HepG2 (cell line): Measurements from ENCODE around the gene CSNK1D. TPM values are rescaled to one million over a fixed set of nuclear protein-coding genes. Genes with fewer than 3 reads are reported as not detected.
A peak's percentile ranks its signal among the peaks of the same experiment; 100 is the strongest.

Experiments
- ATAC-seq: fragments of 200-7000 bp; cut with Tn5 transposase; 3 replicates; pipeline ENCODE4 v1.9.1; 2020; ENCODE audit warnings: mild to moderate bottlenecking, moderate library complexity
- BruUV-seq: library from RNA; stranded (reverse); fragments of 400-500 nt; replicated peaks from 2 replicates; lab custom pipeline; 2021; lab: Mats Ljungman, UMichigan
- CTCF ChIA-PET: fragments of 300-600 bp; formaldehyde crosslinking; extraction: SDS; loops from one replicate; lab custom pipeline; 2021; ENCODE audit warnings: low total read pairs, inconsistent platforms, low intra/inter-chr PET ratio; lab: Yijun Ruan, JAX
- POLR2A ChIA-PET: fragments of 350-600 bp; sonication (Branson Sonifier 250); formaldehyde crosslinking; loops from one replicate; lab custom pipeline; 2020; ENCODE audit warnings: antibody characterized with exemption, inconsistent platforms; lab: Yijun Ruan, JAX
- DNase-seq: peaks from one replicate; pipeline ENCODE4 v3.0.0-alpha.2; 2015; ENCODE audit warnings: low spot score
- FAIRE-seq: peaks from 3 replicates; lab custom pipeline; 2011; peaks lifted over from hg19 to GRCh38; lab: Jason Lieb, UNC
- H2AFZ ChIP-seq: one replicate; pipeline ENCODE4 v1.6.1; 2011; ENCODE audit warnings: low read length, inconsistent platforms
- H3K27ac ChIP-seq: fragments of 300-600 bp; 3 replicates; pipeline ENCODE4 v1.8.0; 2011; ENCODE audit warnings: mixed run types, mild to moderate bottlenecking, mixed read lengths, low read length, inconsistent platforms; ENCODE audit not compliant: insufficient read depth; ENCODE audit errors: extremely low read length
- H3K27me3 ChIP-seq, 2 experiments: fragments of 200-600 bp in 1 of 2; 2 replicates in 1 of 2; 3 replicates in 1 of 2; pipeline versions ENCODE4 v1.6.0 to v1.8.0; 2011; ENCODE audit warnings: low read length in 2 of 2, mild to moderate bottlenecking in 2 of 2, moderate library complexity in 2 of 2, inconsistent platforms in 1 of 2; ENCODE audit not compliant: insufficient read depth in 2 of 2, control insufficient read depth in 1 of 2
- H3K36me3 ChIP-seq, 2 experiments: fragments of 200-600 bp in 1 of 2; replicated peaks in 1 of 2; 2 replicates in 1 of 2; 3 replicates in 1 of 2; pipeline versions ENCODE4 v1.5.1 to v1.8.0; 2011; ENCODE audit warnings: low read length in 2 of 2, inconsistent platforms in 1 of 2; ENCODE audit not compliant: insufficient read depth in 2 of 2, control insufficient read depth in 1 of 2
- H3K4me1 ChIP-seq: 2 replicates; pipeline ENCODE4 v1.5.1; 2012; ENCODE audit warnings: low read length, inconsistent platforms; ENCODE audit not compliant: insufficient read depth
- H3K4me2 ChIP-seq: 2 replicates; pipeline ENCODE4 v1.6.0; 2011; ENCODE audit warnings: low read depth, low read length, inconsistent platforms
- H3K4me3 ChIP-seq, 3 experiments: fragments of 200-600 bp in 1 of 3; sonication (generic), shearing (Covaris generic) in 1 of 3; replicated peaks in 1 of 3; 2 replicates each; pipeline ENCODE4 v1.5.1; 2011 to 2016; ENCODE audit warnings: low read length in 3 of 3, inconsistent platforms in 2 of 3, low read depth in 2 of 3, mild to moderate bottlenecking in 2 of 3, control low read depth in 1 of 3, mixed read lengths in 1 of 3; ENCODE audit not compliant: insufficient read depth in 1 of 3
- H3K79me2 ChIP-seq: one replicate; pipeline ENCODE4 v1.6.1; 2011; ENCODE audit warnings: low read length, inconsistent platforms; ENCODE audit not compliant: insufficient read depth
- H3K9ac ChIP-seq: 2 replicates; pipeline ENCODE4 v1.6.0; 2011; ENCODE audit warnings: mild to moderate bottlenecking, low read depth, low read length, inconsistent platforms; ENCODE audit not compliant: insufficient read depth
- H3K9me3 ChIP-seq: 2 replicates; pipeline ENCODE4 v1.5.1; 2012; ENCODE audit warnings: mild to moderate bottlenecking, low read length
- H4K20me1 ChIP-seq: 2 replicates; pipeline ENCODE4 v1.6.0; 2011; ENCODE audit warnings: inconsistent platforms, mild to moderate bottlenecking, low read length, moderate library complexity; ENCODE audit not compliant: insufficient read depth
- AGO2 ChIP-seq: fragments of 200-400 bp; formaldehyde crosslinking; optimal IDR thresholded peaks from 2 replicates; pipeline ENCODE3; 2017; ENCODE audit warnings: mild to moderate bottlenecking, low read depth, low read length, moderate library complexity
- ATM ChIP-seq: fragments of 450-650 bp; IDR thresholded peaks from 2 replicates; pipeline ENCODE4 v1.7.1; 2017; ENCODE audit warnings: mild to moderate bottlenecking, borderline replicate concordance
- CHCHD3 ChIP-seq: sonication (generic); formaldehyde crosslinking; IDR thresholded peaks from 2 replicates; pipeline ENCODE4 v1.8.0; 2022; ENCODE audit warnings: mild to moderate bottlenecking, missing genetic modification reagents, moderate library complexity
- DNMT1 ChIP-seq: sonication (generic); formaldehyde crosslinking; IDR thresholded peaks from 2 replicates; pipeline ENCODE4 v1.5.1; 2020; ENCODE audit warnings: mild to moderate bottlenecking, missing genetic modification reagents
- FOXA3 ChIP-seq: IDR thresholded peaks from 2 replicates; pipeline ENCODE4 v1.6.1; 2016; ENCODE audit warnings: missing genetic modification reagents, missing compliant biosample characterization
- HOXA3 ChIP-seq: sonication (generic); formaldehyde crosslinking; IDR thresholded peaks from 2 replicates; pipeline ENCODE4 v1.5.0; 2020; ENCODE audit warnings: missing genetic modification reagents
- MYC ChIP-seq: sonication (generic); formaldehyde crosslinking; IDR thresholded peaks from 2 replicates; pipeline ENCODE4 v1.9.0; 2021; ENCODE audit warnings: missing genetic modification reagents, borderline replicate concordance
- PHF20 ChIP-seq: sonication (generic); formaldehyde crosslinking; IDR thresholded peaks from 2 replicates; pipeline ENCODE4 v1.5.0; 2020; ENCODE audit warnings: mild to moderate bottlenecking, missing genetic modification reagents
- PRPF4 ChIP-seq: fragments of 200-400 bp; formaldehyde crosslinking; IDR thresholded peaks from 2 replicates; pipeline ENCODE4 v1.6.1; 2016; ENCODE audit warnings: low read length, low read depth; ENCODE audit not compliant: poor library complexity, severe bottlenecking
- TEAD3 ChIP-seq: optimal IDR thresholded peaks from 2 replicates; pipeline ENCODE3; 2016; ENCODE audit warnings: borderline replicate concordance
- ZFY ChIP-seq: sonication (generic); formaldehyde crosslinking; IDR thresholded peaks from 2 replicates; pipeline ENCODE4 v1.4.0; 2020; ENCODE audit warnings: missing genetic modification reagents
- ZNF121 ChIP-seq: sonication (generic); formaldehyde crosslinking; IDR thresholded peaks from 2 replicates; pipeline ENCODE4 v1.5.0; 2020; ENCODE audit warnings: mild to moderate bottlenecking, missing genetic modification reagents
- ZNF260 ChIP-seq: sonication (generic); formaldehyde crosslinking; IDR thresholded peaks from 2 replicates; pipeline ENCODE4 v1.4.0; 2020; ENCODE audit warnings: missing genetic modification reagents, low read depth, mild to moderate bottlenecking, borderline replicate concordance
- ZNF619 ChIP-seq: sonication (generic); formaldehyde crosslinking; IDR thresholded peaks from 2 replicates; pipeline ENCODE4 v1.4.0; 2020; ENCODE audit warnings: mild to moderate bottlenecking, missing genetic modification reagents
- ZNF746 ChIP-seq: sonication (generic); formaldehyde crosslinking; IDR thresholded peaks from 2 replicates; pipeline ENCODE4 v1.8.0; 2022; ENCODE audit warnings: mild to moderate bottlenecking, missing genetic modification reagents
- ZNF747 ChIP-seq: sonication (generic); formaldehyde crosslinking; IDR thresholded peaks from 2 replicates; pipeline ENCODE4 v1.8.1; 2023; ENCODE audit warnings: missing genetic modification reagents, mild to moderate bottlenecking, borderline replicate concordance
- WGBS: methylation state at CpG from one replicate; pipeline ENCODE4 v1.1.6; 2017; ENCODE audit warnings: low lambda C conversion rate; 5-methylcytosine and 5-hydroxymethylcytosine counted together
- in situ Hi-C: cut with HindIII; loops from 2 replicates; pipeline ENCODE4 v1.10.0; 2017; ENCODE audit warnings: low pct_unique_long_range_greater_than_20kb; ENCODE audit not compliant: extremely low pct_ligation_motif_present
- intact Hi-C: fragments of 100-400 bp; cut with micrococcal nuclease; formaldehyde crosslinking; loops from one replicate; pipeline ENCODE4 v1.10.0; 2022; ENCODE audit not compliant: unreplicated experiment
- polyA plus RNA-seq, 8 experiments: library from polyadenylated mRNA; depleted of rRNA in 3 of 8; stranded (reverse) in 7 of 8; unstranded in 1 of 8; fragments of >200 nt; fragmentation: Illumina TruSeq in 4 of 8; extraction: Trizol in 4 of 8; gene quantifications; 2 replicates each; pipeline versions ENCODE4 v1.2.1 to v1.2.3, GENCODE V29; 2011 to 2016; ENCODE audit warnings: low read depth in 4 of 8, missing spikeins in 1 of 8, mixed read lengths in 1 of 8; ENCODE audit not compliant: insufficient read depth in 1 of 8
- total RNA-seq, 5 experiments: library from RNA; depleted of rRNA; stranded (reverse); fragments of >200 nt; fragmentation: Illumina TruSeq; extraction: Trizol; gene quantifications; 2 replicates each; pipeline ENCODE4 v1.2.3, GENCODE V29; 2016; ENCODE audit warnings: low read depth in 1 of 5
- TF ChIP-seq, protein P1 (sequence below): IDR thresholded peaks from 2 replicates; pipeline ENCODE4 v1.6.1; 2016; ENCODE audit warnings: low read depth
- TF ChIP-seq, protein P2 (sequence below), 2 experiments: sonication (generic) in 1 of 2; formaldehyde crosslinking in 1 of 2; IDR thresholded peaks; 2 replicates each; pipeline versions ENCODE4 v1.6.1 to v1.9.0; 2014 to 2022; ENCODE audit warnings: antibody characterized with exemption in 1 of 2, borderline replicate concordance in 1 of 2, inconsistent platforms in 1 of 2, low read depth in 1 of 2, missing genetic modification reagents in 1 of 2

The CSNK1D gene
- total and polyA plus RNA-seq, 2 of the 13 experiments (the other 11 are each of a cell fraction or from before 2014, with no cell fraction given), result 31.5 to 128 TPM

DNA sequence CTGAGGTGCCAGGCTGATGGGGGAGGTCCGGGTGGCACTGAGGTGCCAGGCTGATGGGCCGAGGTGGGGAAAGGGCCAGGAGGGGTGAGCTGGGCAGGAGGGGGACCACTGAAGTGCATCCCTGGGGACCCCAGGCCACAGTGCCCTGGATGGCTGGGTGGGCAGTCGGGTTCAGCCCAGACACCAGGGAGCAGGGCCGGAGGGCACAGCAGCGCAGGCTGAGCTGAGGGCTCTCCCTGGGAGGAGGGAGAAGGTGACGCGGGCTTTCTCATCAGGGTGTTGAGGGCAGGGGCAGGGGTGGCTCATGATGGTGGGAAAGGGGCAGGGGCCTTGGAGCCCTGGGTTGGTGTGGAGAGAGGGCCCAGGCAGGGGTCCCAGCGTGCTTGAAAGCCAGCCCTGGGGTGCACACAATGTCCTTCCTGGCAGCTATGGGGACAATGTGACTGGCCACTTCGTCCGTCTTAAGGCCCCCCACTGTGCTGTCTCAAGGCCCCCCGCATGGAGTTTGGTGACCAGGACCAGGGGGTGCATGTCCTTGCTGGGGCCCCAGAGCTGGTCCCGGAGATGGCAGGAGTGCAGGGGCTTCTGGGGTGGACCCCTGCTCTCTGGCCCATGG, 27.9 kb upstream of the CSNK1D start:
- Histone ChIP-seq H2AFZ (no peak overlapping the region), H3K9me3 (no peaks in the 10 kb centered on the region), H3K79me2 (no peaks in the 10 kb centered on the region), H3K4me2 (peak overlapping the region; percentile 14; the same call in 1 of the 2 replicates), H3K4me3 (peak overlapping the region in 1 of 3 experiments; percentile 3; a peak in 1 of 6 replicates), H3K27me3 (no peaks in the 10 kb centered on the region), H4K20me1 (no peaks in the 10 kb centered on the region), H3K27ac (no peak overlapping the region), H3K4me1 (peaks cover 96% of the 10 kb centered on the region), H3K36me3 (no peaks in the 10 kb centered on the region), H3K9ac (no peak overlapping the region)
- ChIA-PET CTCF (interaction anchor here (1.0 to 2.7 kb wide), 2 partner anchors 14 to 20 kb away, joined by 3 to 26 read pairs; no protein-coding TSS in a partner anchor), POLR2A (interaction anchor here (1.2 to 12.8 kb wide), 11 partner anchors 8 to 71 kb away, joined by 3 to 270 read pairs (median 15); partner anchors contain the start of genes CD7, CSNK1D and SECTM1)
- in situ Hi-C loops (no loop called here), intact Hi-C loops (loop anchor here (2.0 to 5.0 kb wide), 3 partner anchors 19 to 49 kb away; no protein-coding TSS in a partner anchor)
- DNase-seq (no peak), FAIRE-seq (no peak), ATAC-seq (no peak)
- WGBS, result 73% methylated on average over 10 of the region's 12 CpGs
- BruUV-seq, result no TSS peak
- TF ChIP-seq PHF20 (no peak), FOXA3 (CRISPR knock-in tag) (no peak), MYC (CRISPR knock-in tag) (0 out of 2 replicates have a peak, but pooled peaks have one; percentile 17), ZNF747 (CRISPR knock-in tag) (no peak), ZFY (CRISPR knock-in tag) (no peak), HOXA3 (no peak), TEAD3 (CRISPR knock-in tag) (no peak), ATM (no peak), CHCHD3 (CRISPR knock-in tag) (0 out of 2 replicates have a peak, but pooled peaks have one; percentile 42), ZNF746 (CRISPR knock-in tag) (no peak), ZNF260 (no peak), AGO2 (no peak), DNMT1 (CRISPR knock-in tag) (0 out of 2 replicates have a peak, but pooled peaks have one; percentile 0), PRPF4 (no peak), ZNF619 (CRISPR knock-in tag) (no peak), ZNF121 (CRISPR knock-in tag) (no peak)
- TF ChIP-seq, protein P1, sequence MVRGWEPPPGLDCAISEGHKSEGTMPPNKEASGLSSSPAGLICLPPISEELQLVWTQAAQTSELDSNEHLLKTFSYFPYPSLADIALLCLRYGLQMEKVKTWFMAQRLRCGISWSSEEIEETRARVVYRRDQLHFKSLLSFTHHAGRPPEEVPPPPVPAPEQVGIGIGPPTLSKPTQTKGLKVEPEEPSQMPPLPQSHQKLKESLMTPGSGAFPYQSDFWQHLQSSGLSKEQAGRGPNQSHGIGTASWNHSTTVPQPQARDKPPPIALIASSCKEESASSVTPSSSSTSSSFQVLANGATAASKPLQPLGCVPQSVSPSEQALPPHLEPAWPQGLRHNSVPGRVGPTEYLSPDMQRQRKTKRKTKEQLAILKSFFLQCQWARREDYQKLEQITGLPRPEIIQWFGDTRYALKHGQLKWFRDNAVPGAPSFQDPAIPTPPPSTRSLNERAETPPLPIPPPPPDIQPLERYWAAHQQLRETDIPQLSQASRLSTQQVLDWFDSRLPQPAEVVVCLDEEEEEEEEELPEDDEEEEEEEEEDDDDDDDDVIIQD (CRISPR knock-in tag), result no peak
- TF ChIP-seq, protein P2, sequence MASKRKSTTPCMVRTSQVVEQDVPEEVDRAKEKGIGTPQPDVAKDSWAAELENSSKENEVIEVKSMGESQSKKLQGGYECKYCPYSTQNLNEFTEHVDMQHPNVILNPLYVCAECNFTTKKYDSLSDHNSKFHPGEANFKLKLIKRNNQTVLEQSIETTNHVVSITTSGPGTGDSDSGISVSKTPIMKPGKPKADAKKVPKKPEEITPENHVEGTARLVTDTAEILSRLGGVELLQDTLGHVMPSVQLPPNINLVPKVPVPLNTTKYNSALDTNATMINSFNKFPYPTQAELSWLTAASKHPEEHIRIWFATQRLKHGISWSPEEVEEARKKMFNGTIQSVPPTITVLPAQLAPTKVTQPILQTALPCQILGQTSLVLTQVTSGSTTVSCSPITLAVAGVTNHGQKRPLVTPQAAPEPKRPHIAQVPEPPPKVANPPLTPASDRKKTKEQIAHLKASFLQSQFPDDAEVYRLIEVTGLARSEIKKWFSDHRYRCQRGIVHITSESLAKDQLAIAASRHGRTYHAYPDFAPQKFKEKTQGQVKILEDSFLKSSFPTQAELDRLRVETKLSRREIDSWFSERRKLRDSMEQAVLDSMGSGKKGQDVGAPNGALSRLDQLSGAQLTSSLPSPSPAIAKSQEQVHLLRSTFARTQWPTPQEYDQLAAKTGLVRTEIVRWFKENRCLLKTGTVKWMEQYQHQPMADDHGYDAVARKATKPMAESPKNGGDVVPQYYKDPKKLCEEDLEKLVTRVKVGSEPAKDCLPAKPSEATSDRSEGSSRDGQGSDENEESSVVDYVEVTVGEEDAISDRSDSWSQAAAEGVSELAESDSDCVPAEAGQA (IDR thresholded peaks at IDR 0.05; ENCODE audit: low read depth), result no peak
- TF ChIP-seq, protein P2 (CRISPR knock-in tag; IDR thresholded peaks at IDR 0.05; ENCODE audit: borderline replicate concordance), result no peak
